ENCODE data around the gene R3HDM2. TPM values are rescaled to one million over a fixed set of nuclear protein-coding genes. Genes with fewer than 3 reads are reported as not detected.

The R3HDM2 gene
- total and polyA plus RNA-seq, 2 donors from 2014 or later: 16.5 to 67.3 TPM

DNA sequence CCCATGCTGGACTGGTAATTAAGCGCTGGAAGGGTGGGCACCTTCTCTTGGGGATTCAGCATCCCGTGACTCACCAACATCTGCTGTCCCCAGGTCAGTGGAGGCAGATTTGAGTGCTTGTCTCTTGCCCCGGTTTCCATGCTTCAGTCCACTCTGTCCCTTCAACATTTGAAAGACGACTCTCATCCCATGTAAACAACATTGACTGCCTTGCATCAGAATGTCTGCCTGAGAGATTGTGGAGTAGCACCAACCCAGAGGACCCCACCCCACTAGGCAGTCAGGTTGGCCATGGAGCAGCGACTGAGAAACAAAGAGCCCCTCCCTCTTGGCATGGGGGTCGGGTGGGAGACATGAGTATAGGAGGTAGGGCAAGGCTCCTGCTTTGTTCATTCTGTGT, 174.9 kb downstream of the R3HDM2 start:
- no peak for DNase-seq
- TF ChIP-seq, protein P1, sequence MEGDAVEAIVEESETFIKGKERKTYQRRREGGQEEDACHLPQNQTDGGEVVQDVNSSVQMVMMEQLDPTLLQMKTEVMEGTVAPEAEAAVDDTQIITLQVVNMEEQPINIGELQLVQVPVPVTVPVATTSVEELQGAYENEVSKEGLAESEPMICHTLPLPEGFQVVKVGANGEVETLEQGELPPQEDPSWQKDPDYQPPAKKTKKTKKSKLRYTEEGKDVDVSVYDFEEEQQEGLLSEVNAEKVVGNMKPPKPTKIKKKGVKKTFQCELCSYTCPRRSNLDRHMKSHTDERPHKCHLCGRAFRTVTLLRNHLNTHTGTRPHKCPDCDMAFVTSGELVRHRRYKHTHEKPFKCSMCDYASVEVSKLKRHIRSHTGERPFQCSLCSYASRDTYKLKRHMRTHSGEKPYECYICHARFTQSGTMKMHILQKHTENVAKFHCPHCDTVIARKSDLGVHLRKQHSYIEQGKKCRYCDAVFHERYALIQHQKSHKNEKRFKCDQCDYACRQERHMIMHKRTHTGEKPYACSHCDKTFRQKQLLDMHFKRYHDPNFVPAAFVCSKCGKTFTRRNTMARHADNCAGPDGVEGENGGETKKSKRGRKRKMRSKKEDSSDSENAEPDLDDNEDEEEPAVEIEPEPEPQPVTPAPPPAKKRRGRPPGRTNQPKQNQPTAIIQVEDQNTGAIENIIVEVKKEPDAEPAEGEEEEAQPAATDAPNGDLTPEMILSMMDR (IDR thresholded peaks at IDR 0.05; ENCODE audit: borderline replicate concordance, extremely low read depth, insufficient read depth): no peak
- H3K4me3 ChIP-seq (ENCODE audit: low read length in 3 of 3): no peak overlapping the region
- H3K9ac ChIP-seq (ENCODE audit: low read length in 3 of 3): no peak overlapping the region
- H3K36me3 ChIP-seq (ENCODE audit: control insufficient read depth in 2 of 3, insufficient read depth in 3 of 3, low read length in 3 of 3): peaks cover 6 to 50% (median 31%) of the 10 kb centered on the region in 3 donors
- H3K27me3 ChIP-seq (ENCODE audit: control insufficient read depth, insufficient read depth, low read length): no peaks in the 10 kb centered on the region
- no peaks in the 10 kb centered on the region for H3K4me1 ChIP-seq (ENCODE audit: control insufficient read depth in 2 of 3, insufficient read depth in 2 of 3, low read depth in 1 of 3, low read length in 3 of 3)
- intact Hi-C loops (cut with DNase I): no loop called here
- no peaks in the 10 kb centered on the region for H3K9me3 ChIP-seq (ENCODE audit: control insufficient read depth in 2 of 3, insufficient read depth in 1 of 3, low read length in 3 of 3)
- no peak for FAIRE-seq
- no peak overlapping the region for H3K27ac ChIP-seq (ENCODE audit: low read depth in 2 of 2, low read length in 2 of 2)

DNA sequence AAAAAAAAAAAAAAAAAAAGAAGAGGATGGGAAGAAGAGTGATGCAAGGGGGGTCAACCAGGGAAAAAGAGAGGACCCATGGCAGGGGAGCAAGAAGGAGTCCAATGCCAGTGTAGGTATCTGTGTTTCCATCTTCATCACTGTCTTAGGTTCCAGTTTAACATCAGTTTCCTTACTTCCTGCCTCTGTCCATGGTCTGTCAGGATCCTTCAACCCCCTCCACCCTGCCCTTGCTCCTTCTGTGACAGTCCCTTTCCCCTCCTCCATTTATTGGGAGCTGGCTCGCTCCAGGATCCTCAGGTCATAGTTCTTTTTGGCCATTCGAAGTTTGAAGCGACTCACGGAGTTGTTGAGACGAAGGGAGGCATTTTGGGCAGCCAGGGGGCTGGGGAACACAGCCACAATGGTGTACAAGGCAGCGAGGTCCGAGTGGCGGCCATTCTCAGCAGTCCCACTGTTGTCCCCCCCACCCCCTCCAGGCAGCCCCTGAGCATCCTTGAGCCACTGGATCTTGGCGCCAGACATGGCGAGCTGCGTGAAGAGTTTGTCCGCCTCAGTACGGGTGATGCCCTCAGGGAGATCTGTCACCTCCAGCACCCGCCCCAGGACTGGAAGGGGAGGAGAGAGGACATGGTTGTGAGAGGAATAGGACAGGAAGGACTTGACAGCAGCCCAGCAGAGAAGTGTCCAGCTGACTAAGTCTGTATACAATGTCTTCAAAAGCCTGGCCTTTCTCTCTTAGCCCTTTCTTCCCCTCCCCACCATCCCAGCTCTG, 176.2 kb downstream of the R3HDM2 start:
- TF ChIP-seq, protein P1 (IDR thresholded peaks at IDR 0.05; ENCODE audit: borderline replicate concordance, extremely low read depth, insufficient read depth): no peak
- Histone ChIP-seq H3K9me3 (ENCODE audit: control insufficient read depth in 2 of 3, insufficient read depth in 1 of 3, low read length in 3 of 3) (no peaks in the 10 kb centered on the region), H3K4me1 (ENCODE audit: control insufficient read depth in 2 of 3, insufficient read depth in 2 of 3, low read depth in 1 of 3, low read length in 3 of 3) (no peaks in the 10 kb centered on the region), H3K36me3 (ENCODE audit: control insufficient read depth in 2 of 3, insufficient read depth in 3 of 3, low read length in 3 of 3) (peaks cover 6 to 40% (median 27%) of the 10 kb centered on the region in 3 donors), H3K9ac (ENCODE audit: low read length in 3 of 3) (no peak overlapping the region), H3K27me3 (ENCODE audit: control insufficient read depth, insufficient read depth, low read length) (no peaks in the 10 kb centered on the region), H3K4me3 (ENCODE audit: low read length in 3 of 3) (no peak overlapping the region), H3K27ac (ENCODE audit: low read depth in 2 of 2, low read length in 2 of 2) (no peak overlapping the region)
- FAIRE-seq (no peak), DNase-seq (no peak)
- intact Hi-C loops (cut with DNase I): no loop called here

DNA sequence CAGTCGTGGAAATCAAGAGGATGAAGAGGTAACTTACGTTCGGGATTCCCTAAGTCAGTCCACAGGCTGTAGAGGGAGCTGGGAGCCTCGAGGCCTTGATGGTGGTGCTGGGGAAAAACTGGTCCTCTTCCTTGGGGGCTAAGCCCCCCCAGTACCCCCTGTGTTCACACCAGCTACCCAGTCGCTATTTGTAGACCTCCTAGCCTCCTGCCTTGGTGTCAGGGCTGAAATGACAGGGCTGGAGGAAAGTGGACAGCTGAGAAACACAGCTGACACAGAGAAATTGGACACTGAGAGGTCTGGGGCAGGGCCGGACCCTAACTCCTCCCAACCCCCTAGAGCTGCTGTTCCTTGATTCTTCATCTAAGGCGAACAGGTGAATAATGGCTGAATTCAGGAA, 179.9 kb downstream of the R3HDM2 start, which contains the start of gene STAC3:
TSS of gene STAC3 (minus strand) at position 232 of the 400 bp plus-strand sequence. CDS start 1,551 bp downstream, outside the sequence.
- DNase-seq (no peak), FAIRE-seq (no peak)
- H3K27ac ChIP-seq (ENCODE audit: low read depth in 2 of 2, low read length in 2 of 2): no peak within 1 kb of the TSS
- no peaks in the 10 kb centered on the region for H3K27me3 ChIP-seq (ENCODE audit: control insufficient read depth, insufficient read depth, low read length)
- H3K9me3 ChIP-seq (ENCODE audit: control insufficient read depth in 2 of 3, insufficient read depth in 1 of 3, low read length in 3 of 3): no peaks in the 10 kb centered on the region
- TF ChIP-seq, protein P1 (IDR thresholded peaks at IDR 0.05; ENCODE audit: borderline replicate concordance, extremely low read depth, insufficient read depth): no peak
- no peak within 1 kb of the TSS for H3K4me3 ChIP-seq (ENCODE audit: low read length in 3 of 3)
- H3K9ac ChIP-seq (ENCODE audit: low read length in 3 of 3): no peak within 1 kb of the TSS
- peaks cover 0 to 9% (median 5%) of the 10 kb centered on the region in 3 donors for H3K36me3 ChIP-seq (ENCODE audit: control insufficient read depth in 2 of 3, insufficient read depth in 3 of 3, low read length in 3 of 3)
- H3K4me1 ChIP-seq (ENCODE audit: control insufficient read depth in 2 of 3, insufficient read depth in 2 of 3, low read depth in 1 of 3, low read length in 3 of 3): no peaks in the 10 kb centered on the region
- intact Hi-C loops (cut with DNase I): no loop called here
